H1 (cell line): Measurements from ENCODE around the gene USP3. TPM values are rescaled to one million over a fixed set of nuclear protein-coding genes. Genes with fewer than 3 reads are reported as not detected.

Experiments used
- CTCF ChIA-PET: fragments of 300-600 bp; sonication (Branson Sonifier 250); formaldehyde crosslinking; loops from one replicate; lab custom pipeline; 2021; ENCODE audit not compliant: partially characterized antibody; lab: Charles Lee
- POLR2A ChIA-PET: fragments of 300-600 bp; sonication (Branson Sonifier 250); formaldehyde crosslinking; loops from one replicate; lab custom pipeline; 2021; ENCODE audit warnings: inconsistent platforms; ENCODE audit not compliant: partially characterized antibody; lab: Charles Lee
- DNase-seq, 2 experiments: peaks; one replicate each; pipeline versions ENCODE4 v3.0.0 to v3.0.0-alpha.2; 2010 to 2022; ENCODE audit warnings: low spot score in 2 of 2, low read depth in 1 of 2, mixed read lengths in 1 of 2
- FAIRE-seq: peaks from 2 replicates; lab custom pipeline; 2011; peaks lifted over from hg19 to GRCh38; lab: Jason Lieb, UNC
- H2AFZ ChIP-seq: 2 replicates; pipeline ENCODE4 v1.8.1; 2012; ENCODE audit warnings: low read length, inconsistent platforms
- H2AK5ac ChIP-seq: 2 replicates; pipeline ENCODE4 v1.6.1; 2013; ENCODE audit warnings: low read depth, low read length
- H2BK120ac ChIP-seq: replicated peaks from 2 replicates; pipeline ENCODE3; 2013; ENCODE audit warnings: low read depth, low read length, inconsistent platforms
- H2BK12ac ChIP-seq: 2 replicates; pipeline ENCODE4 v1.6.1; 2013; ENCODE audit warnings: low read depth, low read length
- H2BK15ac ChIP-seq: 2 replicates; pipeline ENCODE4 v1.6.1; 2013; ENCODE audit warnings: low read length
- H2BK20ac ChIP-seq: 2 replicates; pipeline ENCODE4 v1.6.1; 2013; ENCODE audit warnings: low read length
- H2BK5ac ChIP-seq: 2 replicates; pipeline ENCODE4 v1.6.1; 2013; ENCODE audit warnings: low read depth, low read length
- H3K14ac ChIP-seq: 2 replicates; pipeline ENCODE4 v1.6.1; 2013; ENCODE audit warnings: inconsistent platforms; ENCODE audit not compliant: insufficient read length
- H3K18ac ChIP-seq: 2 replicates; pipeline ENCODE4 v1.6.1; 2013; ENCODE audit warnings: low read length; ENCODE audit errors: extremely low read depth
- H3K23ac ChIP-seq: 2 replicates; pipeline ENCODE4 v1.6.1; 2013; ENCODE audit warnings: inconsistent platforms; ENCODE audit not compliant: insufficient read length
- H3K23me2 ChIP-seq: 2 replicates; pipeline ENCODE4 v1.6.1; 2013; ENCODE audit warnings: low read depth, low read length
- H3K27ac ChIP-seq: 2 replicates; pipeline ENCODE4 v1.6.1; 2011; ENCODE audit warnings: low read depth, low read length, inconsistent platforms
- H3K27me3 ChIP-seq, 4 experiments: replicated peaks in 1 of 4; 1 replicate in 1 of 4; 2 replicates in 3 of 4; pipeline versions ENCODE4 v1.6.1 to v1.8.1; 2011 to 2013; ENCODE audit warnings: low read length in 3 of 4, mild to moderate bottlenecking in 3 of 4, inconsistent platforms in 2 of 4, mixed read lengths in 2 of 4, moderate library complexity in 1 of 4; ENCODE audit not compliant: control insufficient read depth in 3 of 4, insufficient read depth in 3 of 4; ENCODE audit errors: extremely low read depth in 1 of 4
- H3K36me3 ChIP-seq, 4 experiments: 2 replicates each; pipeline versions ENCODE4 v1.6.1 to v1.8.1; 2011 to 2013; ENCODE audit warnings: mild to moderate bottlenecking in 4 of 4, low read length in 3 of 4, moderate library complexity in 2 of 4, control low read depth in 1 of 4, inconsistent platforms in 1 of 4; ENCODE audit not compliant: insufficient read depth in 4 of 4, control insufficient read depth in 2 of 4
- H3K4ac ChIP-seq: replicated peaks from 2 replicates; pipeline ENCODE3; 2013; ENCODE audit warnings: low read length, low read depth, mixed read lengths, inconsistent platforms; ENCODE audit not compliant: insufficient read length
- H3K4me1 ChIP-seq, 4 experiments: replicated peaks in 1 of 4; 1 replicate in 1 of 4; 2 replicates in 3 of 4; pipeline versions ENCODE4 v1.6.1 to v1.8.1; 2011 to 2013; ENCODE audit warnings: low read length in 3 of 4, inconsistent platforms in 2 of 4, mixed read lengths in 1 of 4; ENCODE audit not compliant: insufficient read depth in 4 of 4, control insufficient read depth in 3 of 4
- H3K4me2 ChIP-seq, 2 experiments: 2 replicates each; pipeline versions ENCODE4 v1.6.1 to v1.8.1; 2011 to 2013; ENCODE audit warnings: low read depth in 2 of 2, low read length in 2 of 2, control low read depth in 1 of 2, inconsistent platforms in 1 of 2, mild to moderate bottlenecking in 1 of 2; ENCODE audit not compliant: insufficient read depth in 1 of 2
- H3K4me3 ChIP-seq, 4 experiments: fragments of 200-600, 300-600 bp in 1 of 4; sonication (generic), shearing (Covaris generic), sonication (Bioruptor Twin) in 1 of 4; 2 replicates each; pipeline versions ENCODE4 v1.5.1 to v1.8.1; 2011 to 2016; ENCODE audit warnings: low read length in 4 of 4, low read depth in 3 of 4, control low read depth in 2 of 4, inconsistent platforms in 2 of 4, mild to moderate bottlenecking in 2 of 4, mixed read lengths in 1 of 4, moderate library complexity in 1 of 4; ENCODE audit not compliant: insufficient read depth in 2 of 4; ENCODE audit errors: extremely low read depth in 1 of 4
- H3K56ac ChIP-seq: replicated peaks from 2 replicates; pipeline ENCODE3; 2013; ENCODE audit warnings: low read depth, mild to moderate bottlenecking, mixed read lengths, low read length, inconsistent platforms; ENCODE audit not compliant: insufficient read length
- H3K79me1 ChIP-seq: 2 replicates; pipeline ENCODE4 v1.6.1; 2013; ENCODE audit warnings: low read depth, low read length, control low read depth
- H3K79me2 ChIP-seq, 2 experiments: 2 replicates each; pipeline versions ENCODE4 v1.6.1 to v1.8.1; 2012 to 2013; ENCODE audit warnings: low read length in 2 of 2, mild to moderate bottlenecking in 2 of 2, inconsistent platforms in 1 of 2; ENCODE audit not compliant: insufficient read depth in 2 of 2, control insufficient read depth in 1 of 2
- H3K9ac ChIP-seq, 4 experiments: replicated peaks in 1 of 4; 1 replicate in 1 of 4; 2 replicates in 3 of 4; pipeline versions ENCODE4 v1.6.1 to v1.8.1; 2011 to 2013; ENCODE audit warnings: low read depth in 3 of 4, low read length in 3 of 4, control low read depth in 2 of 4, mild to moderate bottlenecking in 2 of 4, moderate library complexity in 2 of 4, inconsistent platforms in 1 of 4; ENCODE audit errors: extremely low read depth in 1 of 4
- H3K9me3 ChIP-seq, 2 experiments: 2 replicates each; pipeline versions ENCODE4 v1.6.1 to v1.8.1; 2012 to 2013; ENCODE audit warnings: mild to moderate bottlenecking in 2 of 2, moderate library complexity in 2 of 2, control low read depth in 1 of 2, inconsistent platforms in 1 of 2, low read depth in 1 of 2, low read length in 1 of 2, mixed read lengths in 1 of 2; ENCODE audit not compliant: insufficient read depth in 2 of 2
- H4K20me1 ChIP-seq, 2 experiments: replicated peaks in 1 of 2; 2 replicates each; pipeline versions ENCODE3 to v1.8.1; 2011 to 2013; ENCODE audit warnings: inconsistent platforms in 2 of 2, low read length in 2 of 2, mild to moderate bottlenecking in 1 of 2; ENCODE audit not compliant: insufficient read depth in 2 of 2, control insufficient read depth in 1 of 2
- H4K5ac ChIP-seq: 2 replicates; pipeline ENCODE4 v1.6.1; 2013; ENCODE audit warnings: low read length, low read depth, mixed read lengths, inconsistent platforms; ENCODE audit not compliant: insufficient read length
- H4K8ac ChIP-seq: 2 replicates; pipeline ENCODE4 v1.8.0; 2013; ENCODE audit warnings: mild to moderate bottlenecking, moderate library complexity, low read length, inconsistent platforms; ENCODE audit not compliant: insufficient read depth; ENCODE audit errors: extremely low read depth
- H4K91ac ChIP-seq: replicated peaks from 2 replicates; pipeline ENCODE3; 2013; ENCODE audit warnings: low read length, mixed read lengths, inconsistent platforms; ENCODE audit not compliant: insufficient read length
- ASH2L ChIP-seq: fragments of 200-600, 300-600 bp; sonication (generic); IDR thresholded peaks from one replicate; pipeline ENCODE4 v1.7.1; 2017; ENCODE audit warnings: low read length
- BACH1 ChIP-seq: IDR thresholded peaks from 2 replicates; pipeline ENCODE4 v1.6.1; 2012; ENCODE audit warnings: low read length, improper control_type of control experiment
- BRCA1 ChIP-seq: IDR thresholded peaks from 2 replicates; pipeline ENCODE4 v1.6.1; 2012; ENCODE audit warnings: low read depth, low read length, improper control_type of control experiment
- CHD1 ChIP-seq: IDR thresholded peaks from 2 replicates; pipeline ENCODE4 v1.6.1; 2012; ENCODE audit warnings: low read depth, low read length, improper control_type of control experiment
- CREB1 ChIP-seq: IDR thresholded peaks from 2 replicates; pipeline ENCODE4 v1.6.1; 2012; ENCODE audit warnings: inconsistent platforms
- E2F6 ChIP-seq: IDR thresholded peaks from 2 replicates; pipeline ENCODE4 v1.6.1; 2012; ENCODE audit warnings: inconsistent platforms
- GTF2F1 ChIP-seq: IDR thresholded peaks from 2 replicates; pipeline ENCODE4 v1.6.1; 2012; ENCODE audit warnings: low read depth, low read length, improper control_type of control experiment, borderline replicate concordance
- MAFK ChIP-seq: IDR thresholded peaks from 2 replicates; pipeline ENCODE4 v1.6.1; 2012; ENCODE audit warnings: low read depth, mild to moderate bottlenecking, improper control_type of control experiment, low read length
- RFX5 ChIP-seq: IDR thresholded peaks from 2 replicates; pipeline ENCODE4 v1.6.1; 2011; ENCODE audit warnings: low read depth, low read length, improper control_type of control experiment, borderline replicate concordance
- SAP30 ChIP-seq: fragments of 300-600 bp; sonication (generic); IDR thresholded peaks from 2 replicates; pipeline ENCODE4 v1.7.1; 2012; ENCODE audit warnings: low read length, moderate library complexity, mild to moderate bottlenecking, inconsistent platforms; ENCODE audit not compliant: insufficient read depth, insufficient replicate concordance
- SIX5 ChIP-seq: IDR thresholded peaks from 2 replicates; pipeline ENCODE4 v1.6.1; 2011; ENCODE audit warnings: mild to moderate bottlenecking, low read depth, low read length
- SP1 ChIP-seq: IDR thresholded peaks from 2 replicates; pipeline ENCODE4 v1.6.1; 2011; ENCODE audit warnings: low read depth, low read length
- SP2 ChIP-seq: IDR thresholded peaks from 2 replicates; pipeline ENCODE4 v1.6.1; 2012; ENCODE audit warnings: mild to moderate bottlenecking, low read length, inconsistent platforms
- WGBS, 2 experiments: shearing (Covaris generic) in 1 of 2; methylation state at CpG; one replicate each; pipeline versions ENCODE4 v1.1.6 to v1.1.7; 2013 to 2015; ENCODE audit warnings: low lambda C conversion rate in 2 of 2, mixed read lengths in 2 of 2, inconsistent platforms in 1 of 2, low coverage in 1 of 2, missing lambda C conversion rate in 1 of 2; ENCODE audit not compliant: insufficient replicate concordance in 2 of 2, insufficient coverage in 1 of 2, insufficient read length in 1 of 2; ENCODE audit errors: extremely low coverage in 1 of 2, missing lambda C conversion rate in 1 of 2; 5-methylcytosine and 5-hydroxymethylcytosine counted together
- polyA plus RNA-seq, 7 experiments: library from polyadenylated mRNA; depleted of rRNA in 3 of 7; stranded (reverse) in 5 of 7; unstranded in 2 of 7; fragments of >200 nt in 5 of 7; fragments of 200-250 nt in 2 of 7; gene quantifications; 1 replicate in 5 of 7; 2 replicates in 1 of 7; 4 replicates in 1 of 7; pipeline versions ENCODE4 v1.2.1 to v1.2.3, GENCODE V29; 2011 to 2013; ENCODE audit warnings: missing spikeins in 2 of 7, mixed read lengths in 2 of 7
- total RNA-seq: library from RNA; stranded (reverse); fragmentation: NEBNext Ultra II Directional; extraction: Animal tissue kit (Norgen Biotek cat#: 25700); gene quantifications from 2 replicates; pipeline ENCODE4 v1.2.1, GENCODE V29; 2021

USP3 gene
- total and polyA plus RNA-seq, 2 of the 8 experiments (the other 6 are each of a cell fraction or from before 2014, with no cell fraction given) = 15.5 to 16.2 TPM

- Histone ChIP-seq H3K4me3 (no peak overlapping the region), H4K91ac (no peak overlapping the region), H3K27ac (no peak overlapping the region), H2BK12ac (no peak overlapping the region), H3K9ac (no peak overlapping the region), H3K27me3 (no peaks in the 10 kb centered on the region), H3K4me1 (no peaks in the 10 kb centered on the region), H2BK120ac (no peak overlapping the region), H2AK5ac (no peak overlapping the region), H3K79me2 (no peaks in the 10 kb centered on the region), H3K4me2 (no peak overlapping the region), H4K5ac (no peak overlapping the region), H3K9me3 (no peaks in the 10 kb centered on the region), H3K23ac (no peak overlapping the region), H3K18ac (no peak overlapping the region), H2BK5ac (no peak overlapping the region), H2BK15ac (no peak overlapping the region), H2BK20ac (no peak overlapping the region), H3K56ac (no peak overlapping the region), H4K8ac (no peak overlapping the region), H3K23me2 (no peaks in the 10 kb centered on the region), H3K14ac (no peak overlapping the region), H3K79me1 (no peaks in the 10 kb centered on the region), H2AFZ (no peak overlapping the region), H4K20me1 (peaks cover 0 to 3% of the 10 kb centered on the region in 2 experiments), H3K36me3 (peaks cover 4 to 21% (median 8%) of the 10 kb centered on the region in 4 experiments; a peak in 6 of 8 replicates), H3K4ac (no peak overlapping the region)
- DNase-seq (peak; percentile 43 to 70), FAIRE-seq (peak; percentile 91)
- ChIA-PET POLR2A (interaction anchor here (1.1 kb wide), 1 partner anchor 328 kb away, joined by 3 read pairs; no protein-coding TSS in a partner anchor), CTCF (interaction anchor here (0.6 to 3.5 kb wide), 40 partner anchors 9 to 458 kb away, joined by 3 to 37 read pairs (median 4); partner anchors contain the start of gene FBXL22)
- 63% methylated on average over 6 of the region's 6 CpGs; no CpG with 5 or more reads in 1 of the 2 experiments for WGBS, 2 experiments
- TF ChIP-seq E2F6 = no peak
- no peak for TF ChIP-seq BRCA1
- TF ChIP-seq SP1 = no peak
- TF ChIP-seq GTF2F1 = no peak
- TF ChIP-seq CHD1 = no peak
- no peak for TF ChIP-seq SP2
- TF ChIP-seq SAP30 = no peak
- TF ChIP-seq SIX5 = no peak
- TF ChIP-seq CREB1 = peak; percentile 49; the same call in 1 of the 2 replicates
- peak; percentile 80 for TF ChIP-seq BACH1
- peak; percentile 74 for TF ChIP-seq MAFK
- no peak for TF ChIP-seq ASH2L
- TF ChIP-seq RFX5 = no peak
Observed at GRCh38 chr15:63610209-63610841, 105.9 kb downstream of the USP3 start.
